Tongue (tissue), 2 donors: ENCODE results near the gene NFX1. TPM values are rescaled to one million over a fixed set of nuclear protein-coding genes. Genes with fewer than 3 reads are reported as not detected.
"Not testable (repeated sequence)": the region's sequence is repeated elsewhere in the genome, so short reads cannot be mapped to it uniquely, and the experiment has no call there.

Source experiments
- DNase-seq: peaks from one replicate; pipeline ENCODE4 v3.0.0-alpha.2; 2015
- total RNA-seq: library from RNA; depleted of rRNA; stranded (reverse); fragments of >200 nt; gene quantifications from one replicate; pipeline ENCODE4 v1.2.3, GENCODE V29; 2014

Gene NFX1
- total RNA-seq, 1 donor from 2014 or later = 37.1 TPM

DNA sequence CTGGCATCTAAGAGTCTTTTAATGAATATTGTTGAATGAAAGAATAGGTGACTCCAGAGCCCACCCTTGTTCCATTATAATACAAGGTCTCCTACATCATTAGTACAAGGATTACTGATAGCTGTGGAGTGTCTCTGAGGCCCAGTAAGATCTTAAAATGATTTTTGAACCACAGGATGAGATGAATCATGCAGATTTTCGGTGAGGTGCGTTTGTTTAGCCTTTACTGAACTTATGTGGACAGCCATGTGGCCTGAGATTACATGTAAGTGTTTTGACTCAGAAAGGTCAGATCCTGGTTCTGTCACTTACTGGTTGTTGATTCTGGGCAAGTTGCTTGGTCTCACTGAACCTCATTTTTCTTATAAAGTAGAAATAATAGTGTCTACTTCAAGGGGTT, 21.6 kb downstream of the NFX1 start:
- no peak for DNase-seq

DNA sequence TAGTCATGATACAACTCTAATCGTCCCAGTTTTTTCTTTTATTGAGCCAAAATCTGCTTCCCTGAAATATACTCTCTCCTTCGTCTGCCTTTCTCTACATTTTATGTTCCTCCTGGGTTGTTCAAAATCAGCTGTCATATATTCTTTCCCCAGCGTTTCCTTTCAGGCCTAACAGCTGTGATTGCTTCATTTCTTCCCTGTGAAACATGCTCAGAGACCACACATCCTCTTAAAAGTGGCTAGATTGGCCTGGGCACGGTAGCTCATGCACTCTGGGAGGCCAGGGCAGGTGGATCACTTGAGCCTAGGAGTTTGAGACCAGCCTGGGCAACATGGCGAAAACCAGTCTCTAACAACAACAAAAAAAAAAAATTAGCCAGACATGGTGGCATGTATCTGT, 25.1 kb downstream of the NFX1 start:
- DNase-seq = no peak

DNA sequence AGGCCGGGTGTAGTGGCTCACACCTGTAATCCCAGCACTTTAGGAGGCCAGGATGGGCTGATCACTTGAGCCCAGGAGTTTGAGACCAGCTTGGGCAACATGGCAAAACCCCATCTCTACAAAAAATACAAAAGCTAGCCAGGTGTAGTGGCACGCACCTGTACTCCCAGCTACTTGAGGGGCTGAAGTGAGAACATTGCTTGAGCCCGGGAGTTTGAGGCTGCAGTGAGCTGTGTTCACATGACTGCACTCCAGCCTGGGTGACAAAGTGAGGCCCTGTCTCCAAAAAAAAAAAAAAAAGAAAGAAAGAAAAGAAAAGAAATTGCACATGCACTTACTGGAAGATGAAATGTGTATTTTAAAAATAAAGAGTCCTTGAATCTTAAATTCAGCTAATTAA, 26.8 kb downstream of the NFX1 start:
- DNase-seq = not testable (repeated sequence)

DNA sequence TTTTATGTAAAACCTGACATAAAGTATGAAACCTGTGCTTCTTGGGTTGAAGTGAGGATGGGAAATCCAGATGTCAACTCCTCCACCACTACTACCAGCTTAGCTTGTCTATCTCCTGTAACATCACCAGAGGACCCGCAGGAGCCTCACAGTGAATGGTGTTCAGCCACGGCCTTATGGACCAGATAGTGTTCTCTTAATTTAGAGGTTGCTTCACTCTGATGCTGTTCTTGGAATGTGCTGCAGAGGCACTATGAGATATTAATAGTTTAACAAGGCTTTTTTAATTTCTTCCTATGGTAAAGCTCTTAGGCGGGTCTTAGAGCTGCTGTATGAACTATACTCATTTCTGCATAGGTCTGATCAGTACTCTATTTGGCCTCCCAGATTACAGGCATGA, 27.9 kb downstream of the NFX1 start:
- DNase-seq = peak; percentile 20

DNA sequence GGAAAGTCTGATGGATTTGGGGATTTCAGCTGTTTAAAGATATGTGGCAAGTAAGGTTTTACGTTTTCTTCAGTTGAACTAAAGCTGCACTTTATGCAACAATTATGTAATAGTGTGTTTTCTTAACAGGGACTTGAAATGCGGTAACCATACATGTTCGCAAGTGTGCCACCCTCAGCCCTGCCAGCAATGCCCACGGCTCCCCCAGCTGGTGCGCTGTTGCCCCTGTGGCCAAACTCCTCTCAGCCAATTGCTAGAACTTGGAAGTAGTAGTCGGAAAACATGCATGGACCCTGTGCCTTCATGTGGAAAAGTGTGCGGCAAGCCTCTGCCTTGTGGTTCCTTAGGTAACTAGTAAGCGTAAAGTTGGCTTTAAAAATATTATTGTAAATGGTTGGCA, 28.5 kb downstream of the NFX1 start:
- no peak for DNase-seq

DNA sequence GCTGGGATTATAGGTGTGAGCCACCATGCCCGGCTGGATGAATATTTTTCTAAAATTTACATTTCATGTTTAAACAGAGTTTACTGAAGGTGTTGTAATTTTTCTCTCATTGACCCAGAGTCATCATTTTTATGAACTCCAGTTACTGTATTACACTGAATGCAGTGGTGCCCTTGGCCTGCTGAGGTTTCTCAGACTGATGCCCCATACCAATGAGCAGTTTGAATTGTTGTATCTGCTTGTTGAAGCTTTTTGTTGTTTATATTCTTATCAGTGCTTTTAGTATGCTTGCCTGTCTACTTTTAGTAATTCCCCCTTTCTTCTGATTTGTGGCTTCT, 29.9 kb downstream of the NFX1 start:
- DNase-seq = no peak

DNA sequence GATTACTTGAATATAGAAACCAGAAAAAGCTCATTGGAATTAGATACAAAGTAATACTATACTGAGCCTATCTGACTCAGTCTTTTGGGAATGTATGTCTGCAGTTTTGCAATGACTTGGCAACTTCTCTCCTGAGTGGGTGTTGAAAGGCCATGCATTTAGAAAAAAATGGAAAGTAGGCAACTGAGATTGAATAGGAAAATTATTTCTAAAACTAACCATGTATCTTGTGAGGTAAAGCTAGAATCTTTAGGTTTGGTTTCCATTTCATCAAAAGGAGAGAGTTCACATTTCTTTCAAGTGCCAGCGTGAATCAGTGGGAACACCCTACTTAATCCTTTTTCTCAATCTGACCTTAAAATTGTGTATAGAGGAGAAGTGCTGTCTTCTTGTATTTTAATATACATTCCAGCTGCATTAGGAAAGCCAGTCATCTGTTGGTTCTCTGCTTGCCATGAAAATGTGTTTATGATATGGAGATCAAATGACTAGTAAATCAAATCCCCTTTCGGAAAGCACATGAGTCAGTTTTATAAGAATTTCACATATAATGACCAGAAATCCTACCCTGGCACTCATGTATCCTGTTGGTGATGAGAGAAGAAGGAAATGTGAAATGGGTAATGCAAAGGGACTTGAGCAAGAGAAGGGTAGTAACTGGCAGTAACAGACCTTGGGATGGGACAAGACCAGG, 30.4 kb downstream of the NFX1 start:
- DNase-seq = peak; percentile 87

DNA sequence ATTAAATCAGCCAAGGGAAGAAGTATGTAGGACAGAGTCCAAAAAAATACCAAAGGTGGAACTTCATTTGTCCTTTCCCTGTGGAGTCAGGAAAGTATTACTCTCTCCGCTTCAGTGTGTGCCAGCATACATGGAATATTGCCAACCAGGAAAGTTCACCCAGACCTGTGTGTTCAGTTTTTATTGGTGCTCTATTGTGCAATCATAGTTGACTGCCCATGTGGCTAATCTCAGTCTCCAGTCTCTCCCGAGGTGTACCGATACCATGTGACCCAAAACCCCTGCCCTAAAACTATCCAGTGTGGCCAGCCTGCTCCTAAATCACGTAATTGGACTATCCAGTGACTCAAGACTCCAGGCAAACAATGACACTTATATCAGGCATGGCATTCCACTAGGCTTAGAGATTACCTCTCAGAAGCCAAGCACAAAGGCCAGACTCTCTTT, 38.8 kb downstream of the NFX1 start:
- no peak for DNase-seq

DNA sequence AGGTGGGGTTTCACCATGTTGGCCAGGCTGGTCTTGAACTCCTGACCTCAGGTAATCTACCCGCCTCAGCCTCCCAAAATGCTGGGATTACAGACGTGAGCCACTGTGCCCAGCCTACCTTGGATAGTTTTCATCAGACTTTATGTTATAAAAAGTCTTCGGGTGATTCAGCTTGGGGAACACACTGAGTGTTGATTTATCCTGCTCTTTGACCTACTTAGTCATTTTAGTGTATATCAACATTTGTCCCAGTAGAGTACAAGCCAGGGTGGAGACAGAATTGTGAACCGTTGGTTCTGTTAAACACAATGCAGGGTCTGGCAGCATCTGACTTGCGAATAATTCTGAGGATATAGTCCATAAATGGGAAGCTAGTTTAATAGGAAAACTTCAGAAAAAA, 39.7 kb downstream of the NFX1 start:
- no peak for DNase-seq

DNA sequence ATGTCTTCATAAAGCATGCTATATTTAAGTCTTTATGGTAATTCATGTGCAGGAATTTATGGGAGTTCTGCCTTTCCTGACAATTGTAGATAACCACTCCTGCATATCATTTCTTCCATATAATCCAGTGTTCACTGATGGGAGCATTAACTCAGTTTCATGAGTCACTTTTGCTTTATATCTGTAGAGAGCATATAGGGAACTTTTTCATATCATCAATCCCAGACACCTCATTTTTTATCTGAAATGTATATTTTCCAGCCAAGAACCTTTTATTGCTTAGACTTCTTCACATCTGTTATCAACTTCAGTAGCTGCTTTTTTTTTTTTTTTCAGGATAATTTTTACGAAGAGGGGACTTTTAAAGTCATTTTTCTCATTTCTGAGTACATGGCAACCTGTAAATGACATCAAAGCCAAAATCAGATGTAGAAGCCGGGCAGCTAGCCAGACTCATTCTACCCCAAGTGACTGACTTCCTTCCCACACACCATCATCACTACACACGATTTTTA, 41.1 kb downstream of the NFX1 start:
- DNase-seq = no peak

DNA sequence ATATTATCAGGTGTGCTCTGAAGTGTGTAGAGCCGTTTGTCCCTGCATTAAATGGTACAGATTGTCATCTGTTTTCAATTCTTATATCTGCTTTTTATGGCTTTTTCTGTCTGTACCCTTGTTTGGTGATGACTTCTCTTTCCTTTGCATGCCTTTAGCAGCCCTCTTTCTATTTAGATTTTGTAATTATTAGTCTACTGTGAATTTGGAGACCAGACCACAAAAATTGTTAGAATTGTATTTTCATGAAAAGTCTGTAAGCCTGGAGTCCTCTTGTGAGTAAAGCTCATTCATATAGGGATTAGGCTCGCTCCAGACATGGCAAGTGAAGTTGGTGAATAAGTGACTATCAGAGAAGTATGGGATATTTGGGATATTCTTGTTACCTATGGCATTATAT, 41.7 kb downstream of the NFX1 start:
- no peak for DNase-seq

DNA sequence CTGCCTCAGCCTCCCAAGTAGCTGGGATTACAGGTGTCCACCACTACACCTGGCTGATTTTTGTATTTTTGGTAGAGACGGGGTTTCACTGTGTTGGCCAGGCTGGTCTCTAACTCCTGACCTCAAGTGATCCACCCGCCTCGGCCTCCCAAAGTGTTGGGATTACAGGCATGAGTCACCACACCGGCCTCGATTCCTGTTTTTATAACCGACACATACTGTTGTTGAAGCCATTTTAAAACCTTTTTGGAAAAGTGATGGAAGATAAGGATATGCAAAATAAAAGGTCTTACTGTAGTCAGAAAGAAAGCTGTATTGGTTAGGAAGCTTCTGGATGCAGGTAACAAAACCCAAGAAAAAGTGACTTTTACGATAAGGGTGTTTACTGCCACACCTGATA, 42.6 kb downstream of the NFX1 start:
- not testable (repeated sequence) for DNase-seq

DNA sequence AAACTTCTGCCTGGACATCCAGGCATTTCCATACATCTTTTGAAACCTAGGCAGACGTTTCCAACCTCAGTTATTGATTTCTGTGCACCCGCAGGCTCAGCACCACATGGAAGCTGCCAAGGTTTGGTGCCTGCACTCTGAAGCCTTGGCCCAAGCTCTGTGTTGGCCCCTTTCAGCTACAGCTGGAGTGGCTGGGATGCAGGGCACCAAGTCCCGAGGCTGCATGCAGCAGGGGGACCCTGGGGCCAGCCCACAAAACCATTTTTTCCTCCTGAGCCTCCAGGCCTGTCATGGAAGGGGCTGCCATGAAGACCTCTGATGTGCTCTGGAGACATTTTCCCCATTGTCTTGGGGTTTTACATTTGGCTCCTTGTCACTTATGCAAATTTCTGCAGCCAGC, 49.9 kb downstream of the NFX1 start:
- DNase-seq = no peak

DNA sequence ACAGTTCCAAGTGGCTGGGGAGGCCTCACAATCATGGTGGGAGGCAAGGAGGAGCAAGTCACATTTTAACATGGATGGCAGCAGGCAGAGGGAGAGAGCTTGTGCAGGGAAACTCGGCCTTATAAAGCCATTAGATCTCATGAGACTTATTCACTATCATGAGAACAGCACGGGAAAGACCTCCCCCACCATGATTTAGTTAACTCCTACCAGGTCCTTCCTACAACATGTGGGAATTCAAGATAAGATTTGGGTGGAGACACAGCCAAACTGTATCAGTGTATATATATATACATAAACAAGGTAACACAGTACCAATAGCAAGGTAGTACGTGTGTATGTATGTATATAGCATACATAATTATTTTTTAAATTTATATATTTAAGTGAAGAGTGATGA, 50.9 kb downstream of the NFX1 start:
- no peak for DNase-seq

DNA sequence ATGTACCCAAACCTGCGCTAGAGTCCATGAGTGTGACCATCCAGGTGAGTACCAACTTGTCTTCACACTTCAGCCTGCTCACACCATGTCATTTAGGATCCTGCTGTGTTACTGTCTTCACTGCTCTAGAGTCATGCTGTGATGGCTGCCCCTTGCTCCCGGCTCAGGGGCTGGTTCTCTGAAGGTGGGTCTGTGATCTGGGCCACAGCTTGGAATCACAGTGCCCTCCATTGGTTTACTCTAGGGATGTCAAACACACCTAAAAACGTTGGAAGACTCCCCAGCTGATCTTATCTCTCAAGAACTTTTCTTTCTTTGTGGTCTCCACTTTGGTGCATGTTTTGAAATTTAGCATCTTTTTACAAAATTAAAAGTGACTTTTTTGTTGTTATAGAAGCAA, 53.8 kb downstream of the NFX1 start:
- no peak for DNase-seq

DNA sequence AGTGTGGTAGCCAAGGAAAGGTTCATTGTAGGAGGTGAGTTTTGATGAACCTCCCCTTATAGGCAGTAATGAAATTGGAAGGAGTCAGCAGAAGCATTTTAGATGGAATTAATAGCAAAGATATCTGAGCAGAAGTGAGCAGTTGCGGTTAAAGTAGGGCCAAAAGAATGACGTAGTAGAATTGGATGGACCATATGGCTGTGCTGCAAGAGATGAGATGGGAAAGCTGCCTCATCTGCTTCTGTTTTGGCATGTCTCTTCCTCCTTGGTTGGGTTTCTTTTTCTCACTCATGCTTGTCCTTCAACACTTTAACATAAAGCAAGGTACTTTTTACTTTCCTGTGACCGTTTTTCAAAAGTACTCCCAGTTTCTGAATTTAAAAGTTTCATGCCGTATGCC, 56.2 kb downstream of the NFX1 start:
- no peak for DNase-seq

DNA sequence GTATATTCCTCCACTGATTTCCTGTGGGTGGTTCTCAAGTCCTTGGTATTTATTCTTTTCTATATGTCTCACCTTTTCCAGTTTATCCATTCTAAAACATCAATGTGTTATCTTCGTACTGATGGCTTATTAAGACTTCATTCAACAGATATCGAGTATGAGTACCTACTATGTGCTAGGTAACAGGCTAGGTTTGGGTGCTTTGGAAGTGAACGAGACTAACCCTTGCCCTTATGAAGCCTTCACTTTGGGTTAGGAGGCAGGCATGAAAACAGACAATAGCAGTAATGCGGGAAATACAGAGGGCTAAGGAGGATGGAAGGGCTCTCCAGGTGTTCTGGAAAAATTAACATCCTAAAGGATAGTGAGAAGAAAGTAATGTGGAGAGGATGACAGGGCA, 58.7 kb downstream of the NFX1 start:
- no peak for DNase-seq

DNA sequence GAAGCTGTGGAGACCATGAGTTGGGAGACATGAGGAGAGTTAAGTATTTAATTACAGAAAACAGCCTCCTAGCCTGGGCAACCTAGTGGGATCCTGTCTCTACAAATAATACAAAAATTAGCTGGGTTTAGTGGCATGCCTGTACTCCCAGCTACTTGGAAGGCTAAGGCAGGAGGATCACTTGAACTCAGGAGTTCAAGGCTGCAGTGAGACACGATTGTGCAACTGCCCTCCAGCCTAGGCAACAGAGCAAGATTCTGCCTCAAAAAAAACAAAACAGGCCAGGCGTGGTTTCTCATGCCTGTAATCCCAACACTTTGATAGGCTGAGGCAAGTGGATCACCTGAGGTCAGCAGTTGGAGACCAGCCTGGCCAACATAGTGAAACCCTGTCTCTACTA, 59.4 kb downstream of the NFX1 start:
- DNase-seq = no peak

DNA sequence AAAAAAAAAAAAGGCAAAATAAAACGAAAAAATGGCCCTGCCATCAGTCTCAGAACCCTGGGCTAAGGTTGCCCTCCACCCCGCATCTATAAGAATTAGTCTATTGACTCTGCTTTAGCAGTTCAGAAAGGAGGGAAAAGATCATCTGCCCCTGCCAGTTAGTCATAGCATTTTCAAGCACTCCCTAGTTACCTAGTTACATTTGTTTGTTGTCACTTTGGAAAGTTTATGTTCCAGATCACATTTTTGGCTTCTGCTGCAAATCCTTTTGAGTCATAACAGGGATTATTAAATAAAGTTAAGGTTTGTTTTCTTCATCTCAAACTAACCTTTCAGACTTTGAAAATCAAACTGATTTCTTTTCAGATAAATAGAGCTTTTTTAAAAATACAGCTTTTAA, 60.0 kb downstream of the NFX1 start:
- peak; percentile 75 for DNase-seq

DNA sequence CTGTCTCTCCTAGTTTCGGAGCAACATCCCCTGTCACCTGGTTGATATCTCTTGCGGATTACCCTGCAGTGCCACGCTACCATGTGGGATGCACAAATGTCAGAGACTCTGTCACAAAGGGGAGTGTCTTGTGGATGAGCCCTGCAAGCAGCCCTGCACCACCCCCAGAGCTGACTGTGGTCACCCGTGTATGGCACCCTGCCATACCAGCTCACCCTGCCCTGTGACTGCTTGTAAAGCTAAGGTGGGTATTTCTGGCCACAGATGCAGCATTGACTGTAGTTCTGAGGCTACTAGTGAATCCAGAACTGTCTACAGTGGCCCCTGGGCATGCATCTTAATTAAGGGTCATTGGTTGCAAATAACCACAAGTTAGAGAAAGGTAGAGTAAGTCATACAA, 61.2 kb downstream of the NFX1 start:
- DNase-seq = no peak

DNA sequence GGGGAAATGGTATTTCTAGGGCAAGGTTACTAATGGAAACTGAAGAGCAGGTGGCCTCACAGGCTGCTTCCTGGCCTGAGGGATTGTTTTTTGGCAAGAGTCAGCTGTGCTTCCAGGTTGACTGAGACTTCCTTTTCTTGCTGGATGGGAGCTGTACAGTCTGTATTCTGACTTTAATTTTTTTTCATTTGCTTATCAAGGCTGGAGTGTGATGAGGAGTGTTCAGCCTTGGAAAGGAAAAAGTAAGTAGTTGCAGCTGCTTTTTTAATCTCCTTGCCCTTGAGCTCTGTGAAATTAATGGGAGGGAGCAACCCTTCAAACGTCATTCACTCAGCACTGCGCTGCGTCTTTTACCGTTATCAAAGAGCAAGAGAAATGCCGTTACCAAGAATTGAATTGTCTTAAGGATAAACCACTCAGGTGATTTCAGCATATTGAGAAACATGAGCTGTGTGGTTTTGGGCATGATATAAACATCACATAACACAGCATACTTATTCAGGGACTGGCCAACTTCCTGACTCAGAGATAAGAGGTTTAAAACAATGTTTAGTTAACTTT, 64.4 kb downstream of the NFX1 start:
- no peak for DNase-seq

DNA sequence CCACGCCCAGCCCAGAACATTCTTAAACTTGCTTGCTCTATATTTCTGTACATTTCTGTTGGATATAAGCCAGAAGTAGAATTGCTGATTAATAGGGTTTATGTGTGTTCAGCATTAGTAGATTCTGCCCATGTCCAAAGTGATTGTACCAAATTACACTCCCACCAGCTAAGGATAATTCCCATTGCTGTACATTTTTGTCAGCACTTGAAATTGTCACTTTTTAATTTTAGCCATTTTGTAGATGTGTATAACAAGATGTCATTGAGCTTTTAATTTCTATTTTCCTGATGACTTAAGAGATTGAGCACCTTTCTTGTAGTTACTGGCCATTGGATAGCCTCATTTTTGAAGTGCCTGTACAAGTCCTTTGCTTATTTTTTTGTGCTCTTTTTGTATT, 65.6 kb downstream of the NFX1 start:
- DNase-seq = no peak

DNA sequence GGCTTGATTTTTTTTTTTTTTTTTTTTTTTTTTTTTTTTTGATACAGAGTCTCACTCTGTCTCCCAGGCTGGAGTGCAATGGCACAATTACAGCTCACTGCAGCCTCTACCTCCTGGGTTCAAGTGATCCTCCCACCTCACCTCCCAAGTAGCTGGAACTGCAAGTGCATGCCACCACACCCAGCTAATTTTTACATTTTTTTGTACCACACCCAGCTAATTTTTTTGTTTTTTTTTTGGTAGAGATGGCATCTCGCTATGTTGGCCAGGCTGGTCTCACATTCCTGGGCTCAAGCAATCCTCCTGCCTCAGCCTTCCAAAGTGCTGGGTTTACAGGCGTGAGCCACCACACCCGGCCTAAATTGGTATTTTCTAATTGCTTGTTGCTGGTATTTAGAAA, 68.3 kb downstream of the NFX1 start:
- DNase-seq = not testable (repeated sequence)

DNA sequence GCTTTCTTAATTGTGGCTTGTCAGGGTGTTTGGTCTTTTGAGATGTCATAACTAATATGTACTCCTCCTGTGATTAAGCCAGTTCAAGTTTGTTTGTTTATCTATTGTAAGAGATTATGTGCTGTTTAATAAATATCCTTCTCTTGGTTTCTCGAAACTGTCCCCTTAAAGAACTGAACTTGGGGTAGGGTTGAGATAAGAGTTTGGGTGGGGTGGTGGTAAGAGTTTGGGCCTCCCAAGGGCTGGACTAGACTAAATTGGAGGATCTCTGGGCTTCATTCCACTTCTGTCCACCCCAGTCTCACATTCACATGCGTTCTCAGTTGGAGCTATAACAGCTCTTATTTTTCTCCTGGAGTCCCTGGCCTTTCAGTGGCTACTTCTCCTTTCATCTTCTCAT, 73.8 kb downstream of the NFX1 start:
- DNase-seq = no peak

DNA sequence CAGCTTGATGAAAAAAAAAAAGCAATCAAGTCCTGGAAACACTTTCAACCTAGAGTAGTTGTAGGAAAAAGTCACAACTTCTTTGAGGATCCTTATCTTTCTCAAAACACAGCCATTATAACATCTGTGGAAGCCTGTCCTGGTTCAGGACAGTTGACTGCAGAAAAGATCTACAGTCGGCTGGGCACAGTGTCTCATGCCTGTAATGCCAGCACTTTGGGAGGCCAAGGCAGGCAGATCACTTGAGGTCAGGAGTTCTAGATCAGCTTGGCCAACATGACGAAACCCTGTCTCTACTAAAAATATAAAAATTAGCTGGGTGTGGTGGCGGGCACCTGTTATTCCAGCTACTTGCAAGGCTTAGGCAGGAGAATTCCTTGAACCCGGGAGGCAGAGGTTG, 74.5 kb downstream of the NFX1 start:
- DNase-seq = not testable (repeated sequence)
